Ishikawa (cell line): Measurements from ENCODE around the gene GALNT9.

Source experiments
- CEBPB ChIP-seq: IDR thresholded peaks from 2 replicates; pipeline ENCODE4 v1.6.1; 2012
- CREB1 ChIP-seq: IDR thresholded peaks from 2 replicates; pipeline ENCODE4 v1.6.1; 2012; ENCODE audit warnings: low read depth
- EGR1 ChIP-seq: IDR thresholded peaks from 2 replicates; pipeline ENCODE4 v1.6.1; 2012
- EP300 ChIP-seq: IDR thresholded peaks from 2 replicates; pipeline ENCODE4 v1.6.1; 2012; ENCODE audit warnings: borderline replicate concordance
- FOXM1 ChIP-seq: IDR thresholded peaks from 2 replicates; pipeline ENCODE4 v1.6.1; 2012; ENCODE audit warnings: low read depth, borderline replicate concordance
- NFIC ChIP-seq: IDR thresholded peaks from 2 replicates; pipeline ENCODE4 v1.6.1; 2012
- RAD21 ChIP-seq: IDR thresholded peaks from 2 replicates; pipeline ENCODE4 v1.6.1; 2012; ENCODE audit warnings: low read depth
- TAF1 ChIP-seq: IDR thresholded peaks from 2 replicates; pipeline ENCODE4 v1.6.1; 2012; ENCODE audit warnings: low read depth, mild to moderate bottlenecking
- TCF12 ChIP-seq: IDR thresholded peaks from 2 replicates; pipeline ENCODE4 v1.6.1; 2012; ENCODE audit warnings: low read depth
- TEAD4 ChIP-seq: IDR thresholded peaks from 2 replicates; pipeline ENCODE4 v1.6.1; 2012
- YY1 ChIP-seq: IDR thresholded peaks from 2 replicates; pipeline ENCODE4 v1.6.1; 2012; ENCODE audit warnings: low read depth
- ZBTB7A ChIP-seq: IDR thresholded peaks from 2 replicates; pipeline ENCODE4 v1.6.1; 2012; ENCODE audit warnings: low read depth
- TF ChIP-seq, protein P1 (sequence below): IDR thresholded peaks from 2 replicates; pipeline ENCODE4 v1.6.1; 2012
- TF ChIP-seq, protein P2 (sequence below): IDR thresholded peaks from 2 replicates; pipeline ENCODE4 v1.6.1; 2012; ENCODE audit warnings: low read depth, mild to moderate bottlenecking
- TF ChIP-seq, protein P3 (sequence below): IDR thresholded peaks from 2 replicates; pipeline ENCODE4 v1.6.1; 2012

The GALNT9 gene

DNA sequence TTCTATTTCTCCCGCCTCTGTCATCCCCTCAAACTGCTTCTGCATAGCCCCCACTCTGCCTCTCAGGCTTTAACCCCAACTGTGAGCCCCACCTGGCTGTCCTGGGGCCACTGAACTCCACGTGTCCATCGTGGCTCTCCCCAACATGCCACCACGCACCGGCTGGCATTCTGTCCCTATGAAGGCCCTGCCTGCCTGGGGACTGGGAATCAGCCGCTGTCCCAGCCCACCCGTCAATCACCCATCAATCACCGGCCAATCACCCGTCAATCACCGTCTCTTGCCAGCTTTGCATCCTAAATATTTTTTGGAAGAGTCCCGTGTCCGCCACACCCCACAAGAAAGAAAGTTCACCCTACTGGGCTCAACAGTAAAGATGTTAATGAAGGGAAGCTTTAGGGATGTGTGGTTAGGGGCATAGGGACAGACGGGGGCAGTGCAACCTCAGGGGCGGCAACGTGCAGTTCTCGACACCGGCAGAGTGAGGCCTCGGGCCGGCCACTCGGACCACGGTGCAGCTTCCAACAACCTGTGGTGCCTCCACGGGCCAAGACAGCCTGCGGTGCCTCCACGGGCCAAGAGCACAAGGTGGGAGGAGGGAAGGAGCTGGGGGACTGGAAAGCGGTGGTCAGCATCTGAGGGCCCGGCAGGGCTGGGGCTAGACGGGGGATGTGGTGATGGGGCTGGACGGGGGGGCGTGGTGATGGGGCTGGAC lies 85.6 kb downstream of the GALNT9 start:
- TF ChIP-seq RAD21 (peak; percentile 22; the same call in 1 of the 2 replicates), CEBPB (no peak)

DNA sequence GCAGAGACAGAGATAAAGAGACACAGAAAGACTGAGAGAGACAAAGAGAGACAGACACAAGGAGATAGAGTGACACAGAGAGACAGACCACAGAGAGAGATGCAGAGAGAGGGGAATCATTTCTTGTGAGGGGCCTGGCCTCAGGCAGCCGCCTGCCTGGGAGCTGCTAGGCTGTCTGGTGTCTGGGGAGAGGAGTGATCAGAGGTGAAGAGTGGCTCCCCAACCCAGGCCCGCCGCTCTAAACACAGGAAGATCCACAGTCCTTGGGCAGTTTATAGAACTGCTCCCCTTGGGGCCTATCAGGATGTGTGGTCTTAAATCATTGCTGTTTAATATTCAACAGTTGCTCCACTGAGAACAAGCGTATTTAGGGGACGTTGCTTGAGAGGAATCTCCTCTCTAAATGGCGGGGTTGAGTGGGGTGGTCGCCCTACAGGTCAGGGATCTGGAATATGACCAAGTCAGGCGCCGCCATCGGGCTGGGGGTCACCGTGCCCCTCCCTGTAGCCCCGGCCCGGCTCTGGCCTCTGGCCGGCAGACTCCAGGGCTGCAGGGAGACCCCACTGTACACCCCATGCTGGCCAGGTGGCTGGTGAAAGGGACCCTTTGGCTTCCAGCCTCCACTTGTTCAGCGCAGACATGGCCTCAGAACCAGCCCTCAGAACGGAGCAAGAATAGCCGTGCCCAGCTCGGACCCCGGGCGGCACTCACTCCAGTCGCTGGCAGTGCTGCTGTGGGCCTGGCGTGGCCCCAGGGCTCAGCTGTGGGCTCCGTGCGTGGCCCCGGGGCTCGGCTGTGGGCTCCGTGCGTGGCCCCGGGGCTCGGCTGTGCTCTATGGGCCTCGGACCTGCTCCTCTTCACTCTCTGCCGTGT lies 89.4 kb downstream of the GALNT9 start:
- no peak for TF ChIP-seq TAF1

DNA sequence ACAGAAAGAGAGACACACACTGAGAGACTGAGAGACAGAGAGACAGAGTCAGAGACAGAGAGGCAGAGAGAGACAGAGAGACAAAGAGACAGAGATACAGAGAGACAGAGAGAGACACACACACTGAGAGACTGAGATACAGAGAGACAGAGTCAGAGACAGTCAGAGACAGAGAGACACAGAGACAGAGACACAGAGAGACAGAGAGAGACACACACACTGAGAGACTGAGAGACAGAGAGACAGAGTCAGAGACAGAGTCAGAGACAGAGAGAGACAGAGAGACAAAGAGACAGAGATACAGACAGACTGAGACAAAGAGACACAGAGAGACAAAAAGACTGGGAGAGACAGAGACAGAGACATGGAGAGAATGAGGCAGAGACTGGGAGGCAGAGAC lies 90.0 kb downstream of the GALNT9 start:
- TF ChIP-seq FOXM1 (no peak), CEBPB (no peak), EP300 (no peak), TCF12 (no peak), CREB1 (no peak), EGR1 (no peak), YY1 (no peak), ZBTB7A (no peak)
- TF ChIP-seq, protein P1, sequence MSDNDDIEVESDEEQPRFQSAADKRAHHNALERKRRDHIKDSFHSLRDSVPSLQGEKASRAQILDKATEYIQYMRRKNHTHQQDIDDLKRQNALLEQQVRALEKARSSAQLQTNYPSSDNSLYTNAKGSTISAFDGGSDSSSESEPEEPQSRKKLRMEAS, result no peak
- TF ChIP-seq, protein P2, sequence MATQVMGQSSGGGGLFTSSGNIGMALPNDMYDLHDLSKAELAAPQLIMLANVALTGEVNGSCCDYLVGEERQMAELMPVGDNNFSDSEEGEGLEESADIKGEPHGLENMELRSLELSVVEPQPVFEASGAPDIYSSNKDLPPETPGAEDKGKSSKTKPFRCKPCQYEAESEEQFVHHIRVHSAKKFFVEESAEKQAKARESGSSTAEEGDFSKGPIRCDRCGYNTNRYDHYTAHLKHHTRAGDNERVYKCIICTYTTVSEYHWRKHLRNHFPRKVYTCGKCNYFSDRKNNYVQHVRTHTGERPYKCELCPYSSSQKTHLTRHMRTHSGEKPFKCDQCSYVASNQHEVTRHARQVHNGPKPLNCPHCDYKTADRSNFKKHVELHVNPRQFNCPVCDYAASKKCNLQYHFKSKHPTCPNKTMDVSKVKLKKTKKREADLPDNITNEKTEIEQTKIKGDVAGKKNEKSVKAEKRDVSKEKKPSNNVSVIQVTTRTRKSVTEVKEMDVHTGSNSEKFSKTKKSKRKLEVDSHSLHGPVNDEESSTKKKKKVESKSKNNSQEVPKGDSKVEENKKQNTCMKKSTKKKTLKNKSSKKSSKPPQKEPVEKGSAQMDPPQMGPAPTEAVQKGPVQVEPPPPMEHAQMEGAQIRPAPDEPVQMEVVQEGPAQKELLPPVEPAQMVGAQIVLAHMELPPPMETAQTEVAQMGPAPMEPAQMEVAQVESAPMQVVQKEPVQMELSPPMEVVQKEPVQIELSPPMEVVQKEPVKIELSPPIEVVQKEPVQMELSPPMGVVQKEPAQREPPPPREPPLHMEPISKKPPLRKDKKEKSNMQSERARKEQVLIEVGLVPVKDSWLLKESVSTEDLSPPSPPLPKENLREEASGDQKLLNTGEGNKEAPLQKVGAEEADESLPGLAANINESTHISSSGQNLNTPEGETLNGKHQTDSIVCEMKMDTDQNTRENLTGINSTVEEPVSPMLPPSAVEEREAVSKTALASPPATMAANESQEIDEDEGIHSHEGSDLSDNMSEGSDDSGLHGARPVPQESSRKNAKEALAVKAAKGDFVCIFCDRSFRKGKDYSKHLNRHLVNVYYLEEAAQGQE, result no peak
- TF ChIP-seq, protein P3, sequence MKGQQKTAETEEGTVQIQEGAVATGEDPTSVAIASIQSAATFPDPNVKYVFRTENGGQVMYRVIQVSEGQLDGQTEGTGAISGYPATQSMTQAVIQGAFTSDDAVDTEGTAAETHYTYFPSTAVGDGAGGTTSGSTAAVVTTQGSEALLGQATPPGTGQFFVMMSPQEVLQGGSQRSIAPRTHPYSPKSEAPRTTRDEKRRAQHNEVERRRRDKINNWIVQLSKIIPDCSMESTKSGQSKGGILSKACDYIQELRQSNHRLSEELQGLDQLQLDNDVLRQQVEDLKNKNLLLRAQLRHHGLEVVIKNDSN, result no peak

DNA sequence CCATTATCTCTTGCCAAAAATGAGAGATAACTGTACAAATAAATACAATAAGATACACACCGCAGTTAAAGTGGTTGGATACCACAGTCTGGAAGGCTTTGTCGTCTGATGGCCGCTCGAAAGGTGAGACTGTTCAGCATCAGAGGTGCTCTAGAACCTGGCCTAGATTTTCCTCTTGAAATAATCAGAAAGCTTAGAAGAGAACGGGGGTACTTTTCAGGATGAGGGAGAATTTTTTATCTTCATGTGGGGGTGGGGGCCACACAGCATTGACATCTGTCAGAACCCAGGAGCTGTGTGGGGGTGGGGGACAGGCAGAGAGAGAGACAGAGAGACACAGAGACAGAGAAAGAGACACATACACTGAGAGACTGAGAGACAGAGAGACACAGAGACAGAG lies 90.5 kb downstream of the GALNT9 start:
- TF ChIP-seq CREB1 (no peak), YY1 (no peak), RAD21 (no peak), ZBTB7A (no peak), EP300 (no peak), CEBPB (no peak), TEAD4 (no peak), NFIC (no peak), TCF12 (no peak)
- TF ChIP-seq, protein P1, result no peak
- TF ChIP-seq, protein P3, result no peak

DNA sequence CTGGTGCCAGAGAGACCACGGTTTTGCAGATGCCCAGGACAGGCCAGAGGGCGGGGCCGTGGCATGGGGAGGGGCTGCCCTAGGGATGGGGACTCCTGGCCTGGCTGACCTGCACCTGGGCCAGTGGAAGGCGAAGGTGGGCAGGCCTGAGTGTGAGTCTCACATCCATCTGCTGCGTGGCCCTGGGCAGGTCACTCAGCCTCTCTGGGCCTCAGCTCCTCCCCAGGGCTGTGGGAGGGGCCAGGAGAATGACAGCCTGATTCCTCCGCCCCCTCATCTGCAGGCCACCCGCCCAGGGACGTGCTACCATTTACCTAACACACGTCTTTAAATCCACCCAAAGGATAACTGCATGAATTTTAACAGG lies 90.9 kb downstream of the GALNT9 start:
- TF ChIP-seq NFIC (no peak), CREB1 (no peak), ZBTB7A (no peak), TEAD4 (no peak), FOXM1 (no peak), EP300 (no peak), TCF12 (no peak), RAD21 (no peak), CEBPB (no peak), YY1 (no peak), EGR1 (no peak), TAF1 (no peak)
- TF ChIP-seq, protein P2, result no peak
- TF ChIP-seq, protein P1, result no peak
- TF ChIP-seq, protein P3, result no peak
